ES-I3 (cell line): ENCODE results near the gene NRXN3.

ENCODE experiments used
- H3K36me3 ChIP-seq: 2 replicates; pipeline ENCODE4 v1.6.1; 2013; ENCODE audit warnings: mild to moderate bottlenecking, low read length, control low read depth, moderate library complexity; ENCODE audit not compliant: insufficient read depth
- H3K4me1 ChIP-seq: 2 replicates; pipeline ENCODE4 v1.6.1; 2013; ENCODE audit warnings: mild to moderate bottlenecking, control low read depth, low read length; ENCODE audit not compliant: insufficient read depth
- H3K9ac ChIP-seq: 2 replicates; pipeline ENCODE4 v1.6.1; 2013; ENCODE audit warnings: low read depth, mild to moderate bottlenecking, low read length, moderate library complexity
- H3K9me3 ChIP-seq: 2 replicates; pipeline ENCODE4 v1.6.1; 2013; ENCODE audit warnings: mild to moderate bottlenecking, low read length, moderate library complexity; ENCODE audit not compliant: control insufficient read depth, insufficient read depth

Gene NRXN3

GRCh38 chr14:78902010-78902623 lies 731.9 kb downstream of the NRXN3 start:
- Histone ChIP-seq H3K36me3 (no peaks in the 10 kb centered on the region), H3K9ac (no peak overlapping the region), H3K9me3 (no peaks in the 10 kb centered on the region)

DNA sequence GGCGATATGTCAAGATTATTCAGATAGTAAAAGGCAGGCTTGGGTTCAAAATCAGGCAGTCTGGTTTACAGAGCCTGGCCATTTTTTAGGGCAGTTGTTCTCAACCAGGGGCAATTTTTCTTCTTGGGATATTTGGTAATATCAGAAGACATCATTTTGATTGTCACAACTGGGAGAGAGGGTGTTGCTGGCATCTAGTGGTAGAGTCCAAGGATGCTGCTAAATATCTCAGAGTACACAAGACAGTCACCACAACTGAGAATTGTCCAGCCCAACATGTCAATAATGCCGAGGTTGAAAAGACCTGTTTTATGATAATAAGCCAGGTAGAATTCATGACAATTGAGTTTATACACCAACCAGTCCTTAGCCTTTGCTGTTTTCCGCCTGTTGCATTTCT lies 733.9 kb downstream of the NRXN3 start:
- Histone ChIP-seq H3K36me3 (no peaks in the 10 kb centered on the region), H3K4me1 (peaks cover 8% of the 10 kb centered on the region), H3K9me3 (0 out of 2 replicates have a peak, but pooled peaks cover 2% of the 10 kb centered on the region), H3K9ac (no peak overlapping the region)

More at GRCh38 chr14:78902010-78902623, 731.9 kb downstream of the NRXN3 start:
- peaks cover 14% of the 10 kb centered on the region for H3K4me1 ChIP-seq

- Histone ChIP-seq H3K9ac (no peak overlapping the region), H3K9me3 (no peaks in the 10 kb centered on the region), H3K36me3 (no peaks in the 10 kb centered on the region), H3K4me1 (no peaks in the 10 kb centered on the region; the same call in 1 of the 2 replicates)
Measured at GRCh38 chr14:78917462-78917861, 747.3 kb downstream of the NRXN3 start.

DNA sequence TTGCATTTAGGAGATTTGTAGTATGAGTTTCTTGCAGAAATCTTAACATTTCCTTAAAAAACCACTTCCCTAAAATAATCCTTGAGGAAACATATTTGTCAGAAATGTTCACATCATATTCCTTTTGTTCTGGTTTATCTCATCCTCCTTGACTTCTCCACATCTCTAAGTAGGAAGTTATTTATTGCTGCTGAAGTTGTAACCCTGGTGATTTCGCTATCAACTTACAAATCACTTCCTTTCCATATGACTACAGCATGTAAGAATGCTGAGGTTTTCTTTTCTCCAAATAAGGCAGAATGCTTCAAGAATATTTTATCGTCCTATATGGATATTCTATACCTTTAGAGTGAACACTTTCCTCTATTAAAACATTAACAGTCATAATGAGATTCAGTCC lies 751.7 kb downstream of the NRXN3 start:
- Histone ChIP-seq H3K9me3 (no peaks in the 10 kb centered on the region), H3K9ac (no peak overlapping the region), H3K36me3 (no peaks in the 10 kb centered on the region), H3K4me1 (no peaks in the 10 kb centered on the region; the same call in 1 of the 2 replicates)

GRCh38 chr14:78927261-78927660 lies 757.1 kb downstream of the NRXN3 start:
- Histone ChIP-seq H3K9me3 (no peaks in the 10 kb centered on the region), H3K9ac (no peak overlapping the region), H3K36me3 (no peaks in the 10 kb centered on the region), H3K4me1 (no peaks in the 10 kb centered on the region)

DNA sequence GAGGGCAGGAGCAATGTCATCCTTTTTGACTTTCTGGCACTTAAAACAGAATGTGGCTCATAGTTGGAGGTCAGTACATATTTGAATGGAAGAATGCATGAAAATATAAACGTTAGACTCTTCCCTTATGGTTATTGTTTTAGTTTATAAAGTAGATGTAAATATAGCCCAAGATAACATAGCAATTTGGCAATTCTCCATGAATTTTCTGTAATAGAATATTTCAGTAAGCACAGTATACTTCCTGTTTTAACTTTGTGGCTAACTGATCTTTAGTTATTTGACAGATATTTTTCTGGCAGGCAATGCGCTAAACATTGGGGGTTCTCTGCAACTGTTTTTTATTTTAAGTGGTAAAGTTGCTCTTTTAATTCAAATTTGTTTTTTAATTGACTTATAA lies 763.0 kb downstream of the NRXN3 start:
- Histone ChIP-seq H3K36me3 (no peaks in the 10 kb centered on the region), H3K9ac (no peak overlapping the region), H3K4me1 (peaks cover 3% of the 10 kb centered on the region; the same call in 1 of the 2 replicates), H3K9me3 (no peaks in the 10 kb centered on the region)

- peaks cover 4% of the 10 kb centered on the region; the same call in 1 of the 2 replicates for H3K4me1 ChIP-seq
Measured at GRCh38 chr14:78933948-78934524, 763.9 kb downstream of the NRXN3 start.

GRCh38 chr14:78946949-78947348 lies 776.8 kb downstream of the NRXN3 start:
- Histone ChIP-seq H3K36me3 (no peaks in the 10 kb centered on the region), H3K9me3 (no peaks in the 10 kb centered on the region; the same call in 1 of the 2 replicates), H3K4me1 (no peaks in the 10 kb centered on the region), H3K9ac (no peak overlapping the region)

More at GRCh38 chr14:78933948-78934524, 763.9 kb downstream of the NRXN3 start:
- no peak overlapping the region for H3K9ac ChIP-seq
- no peaks in the 10 kb centered on the region for H3K36me3 ChIP-seq
- H3K9me3 ChIP-seq: no peaks in the 10 kb centered on the region

DNA sequence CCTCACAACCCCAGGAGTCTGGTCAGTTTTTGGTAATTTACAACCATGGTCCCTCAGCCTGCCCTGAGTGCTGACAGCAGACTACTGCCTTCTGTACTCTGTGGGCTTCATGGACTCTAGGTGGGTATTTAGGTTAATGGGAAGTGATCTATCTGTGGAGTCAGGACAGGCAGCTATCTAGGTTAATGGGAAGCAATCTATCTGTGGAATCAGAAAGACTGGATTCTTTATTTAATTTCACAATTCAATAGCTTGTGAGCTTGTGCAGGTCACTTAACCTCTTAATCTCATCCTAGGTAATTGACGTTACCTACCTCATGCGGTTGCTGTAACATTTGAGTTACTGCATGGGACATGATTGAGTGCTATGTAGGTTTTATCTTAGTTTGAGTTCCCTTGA lies 777.5 kb downstream of the NRXN3 start:
- H3K36me3 ChIP-seq: no peaks in the 10 kb centered on the region
- no peak overlapping the region for H3K9ac ChIP-seq
- no peaks in the 10 kb centered on the region; the same call in 1 of the 2 replicates for H3K9me3 ChIP-seq
- no peaks in the 10 kb centered on the region for H3K4me1 ChIP-seq

GRCh38 chr14:78950649-78951048 lies 780.5 kb downstream of the NRXN3 start:
- Histone ChIP-seq H3K9me3 (no peaks in the 10 kb centered on the region; the same call in 1 of the 2 replicates), H3K9ac (no peak overlapping the region), H3K36me3 (no peaks in the 10 kb centered on the region), H3K4me1 (no peaks in the 10 kb centered on the region)

- no peaks in the 10 kb centered on the region for H3K36me3 ChIP-seq
- H3K9ac ChIP-seq: no peak overlapping the region
- H3K9me3 ChIP-seq: no peaks in the 10 kb centered on the region; the same call in 1 of the 2 replicates
- H3K4me1 ChIP-seq: no peaks in the 10 kb centered on the region
Measured at GRCh38 chr14:78951602-78952001, 781.4 kb downstream of the NRXN3 start.

DNA sequence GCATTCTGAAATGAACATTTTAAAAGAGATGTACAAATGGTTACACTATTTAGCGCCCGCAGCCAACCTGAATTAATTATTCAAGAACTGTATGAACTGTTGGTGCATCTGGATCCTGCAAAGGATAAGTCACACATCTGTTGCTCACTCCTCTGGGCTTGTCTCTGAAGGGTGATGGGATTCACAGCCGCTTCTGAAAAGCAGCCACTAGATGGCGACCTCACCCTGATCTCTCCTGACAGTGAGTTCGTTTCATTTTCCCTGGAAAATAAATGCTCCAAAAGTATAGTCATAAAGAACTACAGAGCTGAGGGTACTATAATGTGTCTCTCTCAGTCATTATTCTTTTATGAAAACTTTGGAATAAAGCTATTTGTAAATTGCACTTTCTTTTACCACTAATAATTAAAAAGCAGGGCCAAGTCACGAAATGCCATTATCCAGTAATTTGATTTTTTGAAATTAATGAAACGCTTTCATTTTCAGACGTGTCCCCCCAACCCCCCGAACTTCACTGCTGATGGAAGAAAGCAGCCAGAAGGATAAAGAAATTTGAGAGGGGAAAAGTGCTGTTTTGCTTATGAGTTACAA lies 789.6 kb downstream of the NRXN3 start:
- Histone ChIP-seq H3K9ac (no peak overlapping the region), H3K36me3 (no peaks in the 10 kb centered on the region), H3K9me3 (no peaks in the 10 kb centered on the region), H3K4me1 (no peaks in the 10 kb centered on the region)

DNA sequence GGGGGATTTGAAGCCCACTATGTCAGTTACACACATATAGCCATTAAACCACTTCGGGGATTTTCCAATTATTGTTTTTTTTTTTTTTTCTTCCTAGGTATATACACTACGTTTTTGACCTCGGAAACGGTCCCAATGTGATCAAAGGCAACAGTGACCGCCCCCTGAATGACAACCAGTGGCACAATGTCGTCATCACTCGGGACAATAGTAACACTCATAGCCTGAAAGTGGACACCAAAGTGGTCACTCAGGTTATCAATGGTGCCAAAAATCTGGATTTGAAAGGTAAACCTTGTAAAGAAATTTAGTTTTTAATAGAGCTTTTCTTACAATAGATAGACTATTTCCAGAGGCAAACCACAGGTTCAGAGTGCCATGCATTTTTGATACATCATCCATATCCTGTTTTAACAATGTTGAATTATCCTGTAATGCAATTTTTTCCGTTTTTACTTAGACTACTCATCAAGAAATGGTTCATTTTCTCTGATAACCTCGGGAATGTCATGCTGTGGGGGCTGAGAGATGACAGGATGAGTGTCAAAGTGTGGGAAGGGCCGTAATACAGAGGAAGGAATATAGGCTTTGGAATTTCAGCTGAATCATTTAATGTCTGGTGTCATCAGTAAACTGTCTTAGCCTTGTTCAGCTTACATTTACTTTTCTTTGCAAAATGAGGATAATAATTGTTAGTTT lies 797.1 kb downstream of the NRXN3 start:
- Histone ChIP-seq H3K4me1 (peaks cover 4% of the 10 kb centered on the region; the same call in 1 of the 2 replicates), H3K36me3 (no peaks in the 10 kb centered on the region), H3K9ac (no peak overlapping the region), H3K9me3 (no peaks in the 10 kb centered on the region)

DNA sequence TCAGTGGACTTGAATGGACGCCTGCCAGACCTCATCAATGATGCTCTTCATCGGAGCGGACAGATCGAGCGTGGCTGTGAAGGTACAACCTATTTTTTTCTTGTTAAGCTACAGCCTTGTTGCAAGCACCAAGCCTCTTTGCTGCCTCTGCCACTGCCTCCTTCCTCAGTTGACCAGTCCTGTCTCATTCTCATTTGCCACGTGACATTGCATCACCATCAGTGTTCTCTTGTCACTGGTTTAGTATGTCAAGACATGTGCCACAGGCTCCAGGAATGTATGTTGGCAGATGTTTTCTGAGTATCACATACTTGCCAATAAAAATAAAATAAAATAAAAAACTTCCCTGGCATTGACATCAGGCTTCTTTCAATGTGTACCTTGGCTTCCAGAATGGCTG lies 798.1 kb downstream of the NRXN3 start:
- Histone ChIP-seq H3K9ac (no peak overlapping the region), H3K9me3 (no peaks in the 10 kb centered on the region), H3K4me1 (peaks cover 4% of the 10 kb centered on the region; the same call in 1 of the 2 replicates), H3K36me3 (no peaks in the 10 kb centered on the region)
